DMS79 (cell line): Measurements from ENCODE around the gene MT1E.
A peak's percentile ranks its signal among the peaks of the same experiment; 100 is the strongest.
"Not testable (repeated sequence)": the region's sequence is repeated elsewhere in the genome, so short reads cannot be mapped to it uniquely, and the experiment has no call there.

ENCODE experiments used
- DNase-seq: peaks from one replicate; lab custom pipeline; 2025; lab: John Stamatoyannopoulos, UW

The MT1E gene

GRCh38 chr16:56647641-56648431 lies 22.3 kb downstream of the MT1E start:
- no peak for DNase-seq

DNA sequence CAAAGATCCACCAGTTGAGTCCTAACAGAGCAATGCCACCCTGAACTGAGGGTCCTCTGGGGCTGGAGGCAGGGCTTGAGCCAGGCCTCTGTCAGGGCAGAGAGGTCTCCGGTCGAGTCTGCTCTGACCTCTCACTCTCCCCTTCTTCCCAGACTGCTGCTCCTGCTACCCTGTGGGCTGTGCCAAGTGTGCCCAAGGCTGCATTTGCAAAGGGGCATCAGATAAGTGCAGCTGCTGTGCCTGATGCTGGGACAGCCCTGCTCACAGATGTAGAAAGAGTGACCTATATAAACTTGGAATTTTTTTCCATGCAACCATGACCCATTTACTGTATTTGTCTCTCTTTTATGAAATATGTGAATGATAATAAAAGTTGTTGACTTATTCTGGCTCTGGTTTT lies 23.7 kb downstream of the MT1E start:
- no peak for DNase-seq

DNA sequence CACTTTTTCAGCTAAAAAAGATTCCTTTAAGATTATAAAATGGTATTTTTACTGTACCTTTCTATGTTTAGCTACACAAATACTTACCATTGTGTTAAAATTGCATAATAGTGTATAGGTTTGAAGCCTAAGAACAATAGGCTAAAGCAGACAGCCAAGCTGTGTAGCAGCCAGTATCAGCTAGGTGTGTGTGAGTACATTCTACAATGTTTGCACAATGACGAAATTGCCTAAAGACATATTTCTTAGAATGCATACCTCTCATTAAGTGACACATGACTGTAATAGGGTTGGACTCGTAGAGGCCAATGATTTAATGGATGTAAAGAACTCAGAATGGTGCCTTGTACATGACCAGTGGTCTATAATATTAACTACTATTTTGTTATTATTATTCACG lies 24.2 kb downstream of the MT1E start:
- no peak for DNase-seq

GRCh38 chr16:56651586-56651985 lies 26.0 kb downstream of the MT1E start, which contains the start of gene MT1B:
TSS of gene MT1B (plus strand) at chr16:56651886. CDS start at chr16:56651954, 68 bp downstream.
- DNase-seq: no peak

DNA sequence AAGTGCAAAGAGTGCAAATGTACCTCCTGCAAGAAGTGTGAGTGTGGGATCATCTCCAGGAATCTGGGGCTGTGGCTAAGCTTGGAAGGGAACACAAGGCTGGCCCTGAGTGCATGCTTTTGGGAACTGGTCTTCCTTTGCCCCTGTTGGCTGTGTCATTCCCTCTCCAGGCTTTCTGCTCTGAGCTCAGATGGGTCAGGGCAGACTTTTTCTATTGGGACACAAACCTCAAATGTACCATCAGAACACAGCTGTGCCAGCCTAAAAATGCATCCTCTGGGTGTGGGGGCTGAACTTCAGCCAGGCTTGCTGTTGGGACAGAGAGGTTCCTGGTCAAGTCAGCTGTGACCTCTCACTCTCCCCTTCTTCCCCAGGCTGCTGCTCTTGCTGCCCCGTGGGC lies 27.0 kb downstream of the MT1E start:
- no peak for DNase-seq

DNA sequence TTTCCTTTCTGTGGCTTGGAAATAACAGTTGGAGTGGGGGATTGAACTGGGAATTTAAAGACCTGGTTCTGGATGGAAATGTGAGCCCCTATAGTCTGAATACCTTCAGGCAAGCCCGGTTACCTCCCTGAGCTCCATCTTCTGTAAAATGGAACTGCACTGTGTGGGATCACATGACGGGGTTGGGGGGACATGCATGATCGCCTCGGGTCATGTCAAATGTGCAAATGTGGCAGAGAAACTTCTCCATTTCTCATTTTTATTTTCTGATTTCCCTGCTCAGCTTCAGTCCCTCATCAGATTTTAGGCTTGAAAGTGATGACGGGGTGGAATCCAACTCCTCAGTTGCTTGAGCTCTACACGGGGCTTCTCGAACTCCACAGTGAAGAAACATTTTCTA lies 27.6 kb downstream of the MT1E start:
- DNase-seq: no peak

GRCh38 chr16:56657555-56658326 lies 32.2 kb downstream of the MT1E start, which contains the start of gene MT1F:
TSS of gene MT1F (plus strand) at chr16:56657959. CDS start at chr16:56658059, 100 bp downstream.
- DNase-seq: peak; percentile 34

GRCh38 chr16:56658327-56658875 lies 32.8 kb downstream of the MT1E start:
- DNase-seq: no peak

GRCh38 chr16:56662357-56663354 lies 37.1 kb downstream of the MT1E start:
- no peak for DNase-seq

- DNase-seq: no peak
These were observed 38.9 kb downstream of the MT1E start for GRCh38 chr16:56664506-56664905.

DNA sequence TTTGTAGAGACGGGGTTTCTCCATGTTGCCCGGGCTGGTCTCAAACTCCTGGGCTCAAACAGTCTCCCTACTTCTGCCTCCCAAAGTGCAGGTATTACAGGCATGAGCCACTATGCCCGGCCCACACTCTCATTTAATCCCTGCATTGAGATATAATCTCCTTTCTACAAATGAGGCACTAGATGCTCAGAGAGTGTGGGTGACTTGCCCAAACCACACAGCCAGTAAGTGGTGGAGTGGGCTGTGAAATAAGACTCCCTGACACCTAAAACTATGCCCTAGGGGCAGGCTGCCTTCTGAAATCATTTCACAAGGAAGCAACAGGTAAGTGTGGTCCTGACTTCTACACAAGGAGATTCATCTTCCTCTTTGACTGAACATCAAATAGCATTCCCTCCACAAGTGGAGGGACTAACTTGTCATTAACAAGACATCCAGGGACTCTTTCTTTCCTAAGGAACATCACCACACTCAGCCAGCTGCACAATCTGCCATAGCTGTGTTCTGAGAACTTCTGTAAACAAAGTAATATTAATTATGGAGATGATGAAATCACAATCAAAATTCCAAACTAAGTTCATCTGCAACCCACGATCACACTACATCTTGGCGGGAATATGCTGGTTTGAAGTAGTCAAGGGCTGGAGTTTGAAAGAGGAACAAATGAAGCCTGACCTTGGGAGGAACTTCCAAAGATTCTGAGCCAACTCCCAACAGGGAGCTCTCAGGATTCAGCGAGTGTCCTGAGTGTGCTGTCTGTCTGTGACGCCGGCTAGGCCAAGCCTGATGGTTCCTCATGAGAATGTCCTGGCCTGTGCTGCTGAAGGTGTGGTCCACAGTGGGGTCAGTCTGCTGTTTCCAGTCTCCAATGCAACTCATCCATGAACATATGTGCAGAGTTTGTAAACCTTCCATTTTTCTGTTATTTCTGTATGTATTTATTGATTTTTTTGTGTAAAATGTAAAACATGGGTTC lies 40.0 kb downstream of the MT1E start:
- not testable (repeated sequence) for DNase-seq

GRCh38 chr16:56667581-56668571 lies 42.3 kb downstream of the MT1E start, which contains the start of gene MT1G:
TSS of gene MT1G (minus strand) at chr16:56668065. CDS start at chr16:56667993, 72 bp downstream.
- no peak for DNase-seq

DNA sequence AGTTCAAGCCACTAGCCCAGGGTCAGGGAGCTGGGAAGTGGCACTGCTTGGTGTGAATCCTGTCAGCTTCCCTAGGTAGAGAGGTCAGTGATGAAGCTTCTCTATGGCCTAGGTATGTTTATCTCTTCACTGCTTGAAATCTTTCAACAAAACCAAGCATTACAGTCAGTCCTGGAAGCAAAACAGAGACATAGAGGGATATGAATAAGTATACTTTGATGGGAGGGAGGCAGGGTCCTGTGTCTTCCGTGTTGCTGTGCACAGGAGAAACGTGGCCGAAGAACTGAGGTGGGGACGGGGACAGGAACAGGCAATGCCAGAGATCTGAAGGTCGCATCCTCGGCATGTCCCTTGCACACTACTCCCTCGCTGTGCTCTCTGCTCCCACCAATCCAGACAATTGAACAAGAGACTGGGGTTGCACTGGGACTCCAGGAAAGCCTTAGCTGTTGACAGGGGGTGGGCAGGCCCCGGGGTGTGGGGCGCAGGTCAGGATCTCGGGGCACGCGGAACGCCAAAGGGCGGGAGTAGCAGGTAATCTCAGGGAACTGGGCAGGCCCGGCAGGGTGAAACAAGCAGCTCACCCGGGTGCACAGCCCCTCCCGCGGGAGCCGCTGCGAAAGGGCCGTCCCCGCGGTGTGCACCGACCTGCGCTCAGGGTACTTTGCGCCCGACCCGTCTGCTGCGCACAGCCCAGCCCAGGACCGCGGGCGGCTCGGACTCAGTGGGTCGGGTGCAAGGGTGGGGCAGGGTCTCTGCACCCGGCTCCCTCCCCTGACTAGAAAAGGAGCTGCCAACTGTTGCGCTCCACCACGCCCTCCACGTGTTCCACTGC lies 43.6 kb downstream of the MT1E start, which contains the start of gene MT1H:
TSS of gene MT1H (plus strand) at position 810 of the 835 bp plus-strand sequence. CDS start 71 bp downstream, outside the sequence.
- no peak for DNase-seq

GRCh38 chr16:56669840-56670619 lies 44.4 kb downstream of the MT1E start:
- no peak for DNase-seq

GRCh38 chr16:56670620-56670934 lies 45.0 kb downstream of the MT1E start:
- DNase-seq: no peak

- DNase-seq: not testable (repeated sequence)
These were observed 46.1 kb downstream of the MT1E start for GRCh38 chr16:56671691-56672090.

DNA sequence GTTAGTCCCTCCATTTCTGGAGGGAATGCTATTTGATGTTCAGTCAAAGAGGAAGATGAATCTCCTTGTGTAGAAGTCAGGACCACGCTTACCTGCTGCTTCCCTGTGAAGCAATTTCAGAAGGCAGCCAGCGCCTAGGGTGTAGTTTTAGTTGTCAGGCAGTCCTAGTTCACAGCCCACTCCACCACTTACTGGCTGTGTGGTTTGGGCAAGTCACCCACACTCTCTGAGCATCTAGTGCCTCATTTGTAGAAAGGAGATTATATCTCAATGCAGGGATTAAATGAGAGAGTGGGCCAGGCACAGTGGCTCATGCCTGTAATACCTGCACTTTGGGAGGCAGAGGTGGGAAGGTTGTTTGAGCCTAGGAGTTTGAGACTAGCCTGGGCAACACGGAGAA lies 46.6 kb downstream of the MT1E start:
- DNase-seq: not testable (repeated sequence)
